SKM-1 treated with dmso at 0.1 percent for 144 hours (cell line): Measurements from ENCODE around the gene CXCR2.
"Not testable (repeated sequence)": the region's sequence is repeated elsewhere in the genome, so short reads cannot be mapped to it uniquely, and the experiment has no call there.

Source experiments
- DNase-seq: peaks from one replicate; lab custom pipeline; 2025; ENCODE audit not compliant: unreplicated experiment; lab: John Stamatoyannopoulos, UW

Gene CXCR2

DNA sequence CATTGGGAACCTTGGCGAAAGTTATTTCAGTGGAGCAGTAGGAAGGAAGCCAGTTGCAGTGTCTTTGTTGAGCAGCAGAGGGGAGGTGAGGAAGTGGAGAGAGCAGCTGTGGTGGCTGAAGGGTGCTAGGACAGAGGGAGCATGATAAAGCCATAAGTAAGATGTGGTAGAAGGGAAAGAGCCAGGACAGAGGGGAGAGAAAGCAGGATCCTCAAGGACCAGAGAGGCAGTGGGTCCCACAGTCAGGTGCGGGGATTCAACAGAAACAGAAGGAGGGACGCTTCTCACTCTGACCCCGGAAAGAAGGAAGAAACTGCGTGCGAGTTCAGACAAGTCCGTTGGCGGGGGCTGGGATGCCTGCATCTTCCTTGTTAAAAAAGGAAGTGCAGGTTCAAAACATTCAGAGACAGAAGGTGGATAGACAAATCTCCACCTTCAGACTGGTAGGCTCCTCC is at the start of gene CXCR2:
CXCR2 (plus strand) TSS at position 403 of the 455 bp plus-strand sequence. CDS start 8,774 bp downstream, outside the sequence.
- DNase-seq = peak; percentile 93

DNA sequence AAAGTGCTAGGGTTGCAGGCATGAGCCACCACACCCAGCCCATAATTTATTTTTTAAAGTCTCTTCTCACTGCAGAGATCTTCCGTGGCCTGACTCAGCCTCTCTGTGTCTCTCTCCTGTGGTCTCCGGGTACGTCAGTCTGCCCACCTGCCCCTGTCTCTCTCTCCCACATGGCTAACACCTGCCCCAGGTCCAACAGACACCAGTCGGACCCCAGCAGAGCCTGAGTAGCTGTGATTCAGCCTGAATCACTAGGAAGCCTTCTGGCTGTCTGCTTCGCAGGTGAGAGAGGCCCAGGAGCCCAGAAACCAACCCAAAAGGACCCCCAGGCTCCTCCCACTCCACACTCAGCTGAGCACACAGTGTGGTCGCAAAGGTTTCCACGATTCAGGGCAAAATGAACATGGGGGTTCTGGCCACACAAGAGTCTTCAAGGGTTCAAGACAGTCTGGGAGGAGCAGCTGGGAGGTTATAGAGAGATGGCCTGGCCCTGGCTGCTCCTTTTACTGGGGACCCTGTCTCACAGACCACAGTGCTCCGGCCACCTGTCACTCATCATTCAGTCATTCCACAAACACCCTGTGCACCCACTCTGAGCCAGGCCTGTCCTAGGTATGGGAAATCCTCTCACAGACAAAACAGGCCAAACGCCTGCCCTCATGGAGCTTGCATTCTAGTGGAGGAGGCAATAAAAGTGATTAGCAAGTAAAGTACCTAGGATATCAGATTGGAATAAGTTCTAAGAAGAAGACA is 48.2 kb upstream of the CXCR2 start:
- no peak for DNase-seq

DNA sequence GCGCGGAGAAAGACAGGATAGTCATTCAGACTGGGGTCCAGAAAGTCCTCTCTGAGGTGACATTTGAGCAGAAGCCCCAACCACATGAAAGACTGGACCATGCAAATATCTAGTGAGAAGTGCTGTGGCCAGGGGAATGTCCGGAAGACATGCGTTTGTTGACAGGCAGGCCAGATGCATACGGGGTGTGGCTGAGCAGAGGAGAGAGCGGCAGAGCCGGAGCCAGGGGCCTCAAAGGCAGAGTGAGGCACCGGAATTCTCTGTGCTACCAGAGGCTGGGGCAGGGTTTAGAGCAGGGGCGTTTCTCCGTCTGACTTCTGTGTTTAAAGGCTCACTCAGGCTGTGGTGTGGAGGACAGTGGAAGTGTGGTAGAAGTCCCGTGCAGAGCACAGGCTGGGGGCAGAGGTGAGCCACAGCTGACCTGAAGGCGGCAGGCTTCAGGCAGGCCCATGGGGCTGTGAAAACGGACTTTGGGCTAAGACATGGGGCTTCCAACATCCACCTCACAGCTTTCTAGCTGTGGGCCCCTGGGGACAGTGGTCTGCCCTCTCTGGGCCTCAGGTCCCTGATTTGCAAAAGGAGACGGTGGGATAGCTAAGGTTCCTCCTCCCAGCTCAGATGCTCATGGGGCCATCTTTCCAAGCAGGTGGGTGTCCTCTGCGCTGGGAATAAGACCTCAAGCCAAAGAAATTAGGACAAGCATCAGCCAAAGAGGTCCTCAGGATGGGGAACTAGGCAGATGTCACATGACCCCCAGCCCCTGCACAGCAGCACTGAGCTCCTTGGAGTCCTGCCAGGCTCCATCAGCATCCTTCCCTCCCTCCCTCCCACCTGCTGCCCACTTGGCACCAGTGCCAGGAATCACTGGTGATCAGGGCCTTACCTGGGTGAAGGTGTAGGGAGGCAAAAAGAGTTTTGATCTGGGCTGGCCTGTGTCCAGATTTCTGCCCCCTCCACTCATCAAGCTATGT is 45.6 kb upstream of the CXCR2 start:
- no peak for DNase-seq

DNA sequence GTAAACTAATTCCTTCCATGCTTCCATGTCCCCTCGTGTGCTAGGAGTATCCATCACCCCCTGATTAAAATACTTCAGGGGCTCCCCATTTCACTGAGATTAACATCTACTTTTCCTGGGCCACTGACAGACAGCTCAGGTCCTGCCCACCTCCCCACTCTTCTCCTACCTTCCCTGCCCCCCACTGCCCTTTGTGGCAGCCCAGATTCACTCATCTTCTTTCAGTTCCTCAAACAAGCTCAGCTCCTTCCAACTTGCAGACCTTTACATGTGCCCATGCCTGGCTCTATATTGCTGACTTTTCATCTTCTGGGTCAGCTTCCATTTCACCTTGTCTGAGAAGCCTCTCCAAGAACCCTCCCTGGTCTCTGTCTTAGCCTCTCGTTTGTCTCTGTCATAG is 44.8 kb upstream of the CXCR2 start:
- peak; percentile 55 for DNase-seq

DNA sequence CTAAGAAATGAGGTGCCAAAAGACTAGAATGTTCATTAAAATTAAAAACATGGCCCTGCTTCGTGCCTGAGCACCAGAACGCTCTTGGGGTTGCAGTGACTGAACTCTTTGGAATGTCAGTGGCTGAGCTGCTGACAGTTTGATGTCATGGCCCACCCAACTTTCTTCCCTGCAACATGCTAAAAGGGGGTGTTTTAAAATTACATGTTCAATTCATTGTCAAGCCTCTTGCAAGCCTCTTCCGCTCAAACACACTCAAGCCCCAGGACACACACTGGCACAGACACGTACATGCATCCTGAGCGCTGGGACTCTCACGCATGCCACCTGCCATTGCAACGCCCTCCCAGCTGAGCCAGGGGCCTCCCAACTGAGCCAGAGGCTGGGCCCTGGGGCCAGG is 44.1 kb upstream of the CXCR2 start:
- no peak for DNase-seq

DNA sequence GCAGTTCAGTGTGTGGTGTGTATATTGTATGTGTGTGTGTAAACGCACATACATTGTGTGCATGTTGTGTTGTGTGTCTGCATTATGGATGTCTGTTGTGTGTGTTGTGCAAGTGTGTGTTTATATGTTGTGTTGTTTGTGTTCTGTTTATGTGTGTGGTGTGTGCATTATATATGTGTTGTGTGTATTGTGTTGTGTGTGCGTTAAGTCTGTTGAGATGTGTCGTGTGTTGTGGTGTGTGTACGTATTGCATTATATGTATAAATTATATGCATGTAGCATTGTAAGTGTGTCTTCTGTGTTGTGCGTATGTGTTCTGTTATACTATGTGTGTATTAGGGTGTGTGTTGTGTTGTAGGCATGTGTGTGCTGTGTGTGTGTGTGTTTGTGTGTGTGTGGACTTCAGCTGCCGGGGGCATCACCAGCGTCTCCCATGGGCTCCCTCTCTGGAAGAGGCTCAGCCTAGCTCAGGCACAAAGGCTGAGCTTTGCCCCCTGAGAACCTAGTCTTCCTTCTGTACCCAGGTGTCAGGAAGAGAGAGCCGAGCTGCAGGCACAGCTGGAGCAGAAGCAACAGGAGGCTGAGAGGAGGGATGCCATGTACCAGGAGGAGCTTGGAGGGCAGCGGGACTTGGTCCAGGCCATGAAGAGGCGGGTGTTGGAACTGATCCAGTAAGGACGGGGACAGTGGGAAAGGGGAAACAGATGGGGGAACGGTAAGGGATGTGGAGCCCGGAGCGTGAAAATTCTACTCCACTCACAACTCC is 43.1 kb upstream of the CXCR2 start:
- DNase-seq = no peak

DNA sequence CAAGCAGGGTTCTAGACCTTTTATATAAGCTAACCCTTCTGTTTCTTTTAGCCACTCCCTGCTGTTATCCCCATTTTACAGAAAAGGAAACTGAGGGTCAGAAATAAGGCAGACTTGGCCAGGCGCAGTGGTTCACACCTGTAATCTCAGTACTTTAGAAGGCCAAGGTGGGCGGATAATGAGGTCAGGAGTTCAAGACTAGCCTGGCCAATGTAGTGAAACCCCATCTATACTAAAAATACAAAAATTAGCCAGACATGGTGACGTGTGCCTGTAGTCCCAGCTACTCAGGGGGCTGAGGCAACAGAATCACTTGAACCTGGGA is 42.5 kb upstream of the CXCR2 start:
- no peak for DNase-seq

DNA sequence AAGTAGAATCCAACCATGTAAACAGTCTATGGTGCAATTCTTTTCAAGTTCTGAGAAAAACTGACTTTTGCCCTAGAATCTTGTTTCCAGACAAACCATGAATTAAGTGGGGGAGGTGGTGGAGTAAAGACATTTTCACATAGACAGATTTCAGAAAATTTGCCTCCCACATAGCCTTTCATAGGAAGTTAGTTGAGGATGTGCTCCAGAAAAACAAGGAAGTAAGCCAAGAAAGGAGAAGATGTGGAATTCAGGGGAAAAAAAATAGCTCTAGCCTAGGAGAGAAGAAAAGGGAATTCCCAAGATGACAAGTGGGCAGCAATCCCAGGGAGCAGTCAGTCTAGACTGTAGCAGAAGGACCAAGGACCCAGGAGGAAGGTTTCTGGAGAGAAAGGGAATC is 39.4 kb upstream of the CXCR2 start:
- DNase-seq = no peak

DNA sequence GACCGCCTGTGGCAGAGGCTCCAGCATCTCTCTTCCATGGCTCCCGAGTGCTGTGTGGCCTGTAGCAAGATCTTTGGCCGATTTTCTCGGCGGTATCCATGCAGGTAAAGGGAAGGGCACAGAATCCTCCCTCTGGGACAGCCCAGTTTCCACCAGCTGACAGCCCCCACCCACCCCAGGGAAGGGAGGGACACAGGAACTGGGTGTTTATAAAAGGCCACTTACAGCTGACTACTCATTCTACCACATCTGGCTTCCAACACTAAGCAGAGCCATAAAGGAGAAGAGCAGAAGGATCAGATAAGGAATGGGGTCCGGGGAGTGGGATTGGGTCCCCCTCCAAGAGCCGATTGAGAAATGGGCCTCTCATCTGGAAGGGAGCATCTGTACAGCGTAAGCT is 36.6 kb upstream of the CXCR2 start:
- DNase-seq = no peak

DNA sequence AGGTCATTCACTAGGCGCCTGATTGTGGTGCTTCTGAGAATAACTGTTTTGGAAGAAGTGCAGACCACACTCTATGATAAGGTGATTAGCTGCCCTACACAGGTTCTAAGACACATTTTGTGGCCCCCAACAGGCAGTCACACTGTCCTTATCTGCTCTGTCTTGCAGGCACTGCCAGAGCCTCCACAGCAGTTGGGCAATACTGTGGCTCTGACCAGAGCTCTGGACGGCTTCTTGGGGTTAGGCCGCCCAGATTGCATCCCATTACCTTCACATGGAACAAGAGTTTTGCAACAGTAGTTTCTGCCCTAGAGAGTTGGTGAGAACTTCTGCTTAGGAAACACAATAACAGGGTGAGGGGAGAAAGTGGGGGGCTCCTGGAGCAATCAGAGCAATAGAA is 34.1 kb upstream of the CXCR2 start:
- DNase-seq = peak; percentile 87

DNA sequence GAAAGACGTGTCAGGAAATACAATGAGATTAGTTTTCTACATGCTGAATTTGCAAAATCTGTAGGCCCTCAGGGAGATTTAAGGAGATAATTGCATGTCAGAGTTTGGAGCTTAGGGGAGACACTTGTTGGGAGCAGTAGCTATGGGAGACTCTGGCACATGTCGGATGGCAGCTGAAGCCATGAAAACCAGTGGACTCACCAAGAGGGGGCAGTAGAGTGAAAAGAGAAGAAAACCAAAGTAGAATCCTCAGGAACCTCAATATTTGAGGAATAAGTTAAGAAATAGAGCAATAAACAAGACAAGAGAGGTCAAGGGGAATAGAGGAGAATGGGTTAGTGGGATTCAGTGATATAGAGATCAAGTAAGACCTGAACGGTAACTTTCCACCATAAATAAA is 31.9 kb upstream of the CXCR2 start:
- DNase-seq = peak; percentile 3

DNA sequence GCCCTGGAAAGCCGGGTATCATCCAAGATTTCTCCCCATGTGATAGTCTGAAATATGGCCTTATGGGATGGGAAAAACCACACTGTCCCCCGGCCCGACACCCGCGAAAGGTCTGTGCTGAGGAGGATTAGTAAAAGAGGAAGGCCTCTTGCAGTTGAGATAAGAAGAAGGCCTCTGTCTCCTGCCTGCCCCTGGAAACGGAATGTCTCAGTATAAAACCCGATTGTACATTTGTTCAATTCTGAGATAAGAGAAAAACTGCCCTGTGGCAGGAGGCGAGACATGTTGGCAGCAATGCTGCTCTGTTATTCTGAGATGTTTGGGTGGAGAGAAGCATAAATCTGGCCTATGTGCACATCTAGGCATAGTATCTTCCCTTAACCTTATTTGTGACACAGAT is 30.0 kb upstream of the CXCR2 start:
- DNase-seq = no peak

DNA sequence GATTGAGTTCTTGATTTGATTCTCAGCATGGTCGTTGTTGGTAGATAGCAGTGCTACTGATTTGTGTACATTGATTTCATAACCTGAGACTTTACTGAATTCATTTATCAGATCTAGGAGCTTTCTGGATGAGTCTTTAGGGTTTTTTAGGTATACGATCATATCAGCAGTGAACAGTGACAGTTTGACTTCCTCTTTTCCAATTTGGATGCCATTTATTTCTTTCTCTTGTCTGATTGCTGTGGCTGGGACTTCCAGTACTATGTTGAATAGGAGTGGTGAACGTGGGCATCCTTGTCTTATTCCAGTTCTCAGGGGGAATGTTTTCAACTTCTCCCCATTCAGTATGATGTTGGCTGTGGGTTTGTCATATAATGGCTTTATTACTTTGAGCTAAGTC is 27.9 kb upstream of the CXCR2 start:
- DNase-seq = no peak

DNA sequence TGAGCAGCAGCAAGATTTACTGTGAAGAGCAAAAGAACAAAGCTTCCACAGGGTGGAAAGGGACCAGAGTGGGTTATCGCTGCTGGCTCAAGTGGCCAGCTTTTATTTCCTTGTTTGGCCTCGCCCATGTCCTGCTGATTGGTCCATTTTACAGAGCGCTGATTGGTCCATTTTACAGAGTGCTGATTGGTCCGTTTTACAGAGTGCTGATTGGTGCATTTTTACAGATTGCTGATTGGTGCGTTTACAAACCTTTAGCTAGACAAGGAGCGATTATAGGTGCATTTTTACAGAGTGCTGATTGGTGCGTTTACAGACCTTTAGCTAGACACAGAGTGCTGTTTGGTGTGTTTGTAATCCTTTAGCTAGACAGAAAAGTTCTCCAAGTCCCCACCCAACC is 17.0 kb upstream of the CXCR2 start:
- not testable (repeated sequence) for DNase-seq

DNA sequence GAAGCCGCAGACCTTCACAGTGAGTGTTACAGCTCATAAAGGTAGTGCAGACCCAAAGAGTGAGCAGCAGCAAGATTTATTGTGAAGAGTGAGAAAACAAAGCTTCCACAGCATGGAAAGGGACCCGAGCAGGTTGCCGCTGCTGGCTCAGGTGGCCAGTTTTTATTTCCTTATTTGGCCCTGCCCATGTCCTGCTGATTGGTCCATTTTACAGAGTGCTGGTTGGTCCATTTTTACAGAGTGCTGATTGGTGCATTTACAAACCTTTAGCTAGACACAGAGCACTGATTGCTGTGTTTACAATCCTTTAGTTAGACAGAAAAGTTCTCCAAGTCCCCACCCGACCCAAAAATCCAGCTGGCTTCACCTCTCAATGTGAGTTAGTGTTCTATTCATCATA is 4.0 kb upstream of the CXCR2 start:
- DNase-seq = not testable (repeated sequence)

DNA sequence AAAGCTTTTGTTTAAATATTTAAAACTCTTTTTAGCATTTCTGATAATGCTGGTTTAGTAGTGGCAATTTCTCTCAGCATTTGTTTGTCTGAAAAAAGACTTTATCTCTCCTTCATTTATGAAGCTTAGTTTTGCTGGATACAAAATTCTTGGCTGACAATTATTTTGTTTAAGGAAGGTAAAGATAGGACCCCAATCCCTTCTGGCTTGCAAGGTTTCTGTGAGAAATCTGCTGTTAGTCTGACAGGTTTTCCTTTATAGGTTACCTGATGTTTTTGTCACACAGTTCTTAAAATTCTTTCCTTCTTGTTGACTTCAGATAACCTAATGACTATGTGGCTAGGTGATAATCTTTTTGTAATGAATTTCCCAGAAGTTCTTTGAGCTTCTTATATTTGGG is 3.5 kb upstream of the CXCR2 start:
- not testable (repeated sequence) for DNase-seq

DNA sequence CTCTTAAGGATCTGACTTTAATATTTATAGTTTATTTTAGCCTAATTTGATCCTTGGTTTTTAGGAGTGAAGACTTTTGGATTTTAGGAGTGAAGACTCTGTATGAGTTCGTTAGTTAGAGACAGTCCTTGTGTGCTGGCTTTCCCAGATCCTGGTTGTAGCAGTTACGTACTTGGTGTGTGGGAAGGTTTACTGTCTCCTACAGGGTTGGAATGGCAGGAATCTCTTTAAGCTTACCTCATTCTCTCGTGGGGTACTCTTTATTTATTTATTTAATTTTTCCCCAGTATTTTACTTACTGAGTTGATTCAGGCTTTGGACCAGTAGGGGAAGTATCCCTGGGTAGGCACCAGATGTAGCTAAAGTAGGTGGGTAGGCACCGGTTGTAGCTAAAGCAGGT is 1.8 kb upstream of the CXCR2 start:
- no peak for DNase-seq

DNA sequence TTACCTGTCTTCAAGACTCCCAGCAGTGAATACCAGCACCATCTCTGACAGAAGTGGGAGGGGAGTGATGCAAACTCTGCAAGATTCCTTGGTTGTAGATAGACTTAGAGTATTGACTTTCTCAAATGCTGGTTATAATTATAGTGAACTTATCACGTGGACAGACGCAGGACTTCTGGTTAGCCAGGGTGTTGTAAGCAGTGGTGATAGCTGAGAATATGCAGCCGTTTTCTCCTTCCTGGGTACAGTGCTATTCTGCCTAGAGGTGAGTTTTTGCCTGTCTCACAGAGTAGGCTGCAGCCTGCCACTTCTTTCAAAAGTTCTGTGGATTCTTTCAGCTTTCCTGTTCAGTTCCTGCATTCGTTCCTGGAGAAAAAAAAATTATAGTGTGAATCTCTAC is 733 bp upstream of the CXCR2 start:
- DNase-seq = no peak

DNA sequence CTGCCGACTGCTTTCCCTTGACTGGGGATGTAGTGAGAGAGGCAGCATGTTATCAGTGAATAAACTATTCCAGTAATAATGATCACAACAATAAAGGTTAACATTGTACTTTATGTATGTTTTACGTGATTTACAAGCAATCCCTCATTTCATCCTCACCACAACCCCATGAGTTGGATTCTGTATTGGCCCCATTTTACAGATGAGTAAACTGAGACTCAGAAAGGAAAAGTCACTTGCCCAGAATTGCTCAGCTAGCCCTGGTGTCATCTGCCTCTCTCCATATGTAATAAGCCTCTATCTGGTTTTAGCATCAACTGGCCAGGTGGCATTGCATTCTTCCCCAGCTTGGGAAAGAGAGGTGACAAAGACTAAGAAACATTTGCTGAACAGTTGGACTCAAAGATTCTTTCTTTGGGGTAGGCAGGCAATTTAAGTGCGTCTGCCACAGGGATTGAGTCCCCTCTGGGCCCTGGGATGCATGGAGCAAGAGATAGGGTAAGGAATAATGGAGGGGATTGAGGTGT is 2.2 kb downstream of the CXCR2 start:
- DNase-seq = no peak

DNA sequence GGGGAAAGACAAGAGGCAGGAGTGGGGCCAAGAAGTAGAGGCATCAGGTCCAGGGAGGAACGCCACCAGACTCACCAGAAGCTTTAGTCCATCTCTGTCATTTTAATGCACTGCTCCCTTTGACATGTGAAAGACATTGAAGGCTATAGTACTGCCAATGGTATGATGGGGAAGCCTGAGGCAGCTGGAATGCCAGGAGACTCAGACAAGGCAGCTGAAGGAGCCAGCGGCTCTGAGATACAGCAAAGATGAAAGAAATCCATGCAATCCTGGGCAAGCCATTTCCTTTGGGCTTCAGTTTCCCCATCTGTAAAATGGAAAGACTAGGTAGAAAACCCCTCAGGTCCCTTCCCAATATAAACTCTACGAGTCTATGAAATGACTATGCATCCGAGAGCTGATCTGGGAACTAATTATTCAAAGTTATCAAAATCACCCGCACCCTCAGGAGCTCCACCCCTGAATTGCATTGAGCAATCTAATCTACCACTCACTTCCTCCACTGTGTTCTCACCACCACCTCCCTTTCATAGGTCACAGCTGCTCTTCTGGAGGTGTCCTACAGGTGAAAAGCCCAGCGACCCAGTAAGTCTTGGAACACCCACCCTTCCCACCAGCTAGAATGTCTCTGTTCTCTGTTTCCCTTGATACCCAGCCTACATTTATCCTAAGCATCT is 3.1 kb downstream of the CXCR2 start:
- DNase-seq = no peak
